OCI-LY1 (cell line): ENCODE data around the gene BMP6.

Experiments used
- CTCF ChIP-seq: fragments of 200-600 bp; sonication (generic), shearing (Covaris generic); IDR thresholded peaks from 2 replicates; pipeline ENCODE4 v1.5.1; 2017; ENCODE audit warnings: mild to moderate bottlenecking, antibody characterized with exemption, low read length, moderate library complexity, mixed read lengths
- EZH2 ChIP-seq: fragments of 200-600 bp; sonication (generic), shearing (Covaris generic); IDR thresholded peaks from 2 replicates; pipeline ENCODE4 v1.8.0; 2017; ENCODE audit warnings: borderline replicate concordance, mixed run types, mild to moderate bottlenecking, antibody characterized with exemption, low read length, moderate library complexity, mixed read lengths

GRCh38 chr6:7742223-7742785 is 16.4 kb downstream of the BMP6 start:
- no peak for TF ChIP-seq CTCF
- TF ChIP-seq EZH2 = no peak
